Heart left ventricle (tissue), 16 donors: ENCODE measurements around the gene DSE. TPM values are rescaled to one million over a fixed set of nuclear protein-coding genes. Genes with fewer than 3 reads are reported as not detected.
A peak's percentile ranks its signal among the peaks of the same experiment; 100 is the strongest.
"Not testable (repeated sequence)": the region's sequence is repeated elsewhere in the genome, so short reads cannot be mapped to it uniquely, and the experiment has no call there.

Source experiments
- ATAC-seq, 4 donors: fragments of 200-7000 bp; cut with Tn5 transposase; one replicate each; pipeline ENCODE4 v1.9.1; 2020 to 2022; ENCODE audit warnings: moderate library complexity in 4 of 4, mild to moderate bottlenecking in 3 of 4, moderate number of reproducible peaks in 1 of 4
- DNase-seq, 5 donors: peaks; one replicate each; pipeline ENCODE4 v3.0.0-alpha.2; 2020
- H3K27ac ChIP-seq, 12 donors: fragments of 200-600 bp; sonication (generic) in 4 of 12; one replicate each; pipeline versions ENCODE4 v1.5.0 to v1.8.0; 2016 to 2022; ENCODE audit warnings: mild to moderate bottlenecking in 2 of 12
- H3K27me3 ChIP-seq, 9 donors: fragments of 200-600 bp; sonication (generic) in 2 of 9; one replicate each; pipeline versions ENCODE4 v1.5.1 to v1.8.0; 2016 to 2022; ENCODE audit warnings: mild to moderate bottlenecking in 3 of 9
- H3K36me3 ChIP-seq, 9 donors: fragments of 200-600 bp; sonication (generic) in 2 of 9; one replicate each; pipeline versions ENCODE4 v1.5.0 to v1.8.0; 2018 to 2022; ENCODE audit warnings: mild to moderate bottlenecking in 2 of 9
- H3K4me1 ChIP-seq, 12 donors: fragments of 200-600 bp; sonication (generic) in 4 of 12; one replicate each; pipeline versions ENCODE4 v1.5.0 to v1.8.0; 2016 to 2022; ENCODE audit warnings: mild to moderate bottlenecking in 3 of 12
- H3K4me3 ChIP-seq, 12 donors: fragments of 200-600 bp; sonication (generic) in 4 of 12; one replicate each; pipeline versions ENCODE4 v1.5.0 to v1.8.0; 2017 to 2022; ENCODE audit warnings: mild to moderate bottlenecking in 9 of 12, moderate library complexity in 4 of 12
- H3K9me3 ChIP-seq, 12 donors: fragments of 200-600 bp; sonication (generic) in 4 of 12; one replicate each; pipeline versions ENCODE4 v1.5.0 to v1.8.0; 2016 to 2022; ENCODE audit warnings: mild to moderate bottlenecking in 1 of 12
- CTCF ChIP-seq, 12 donors: fragments of 200-600 bp; sonication (generic) in 4 of 12; IDR thresholded peaks; one replicate each; pipeline versions ENCODE4 v1.5.0 to v1.8.0; 2018 to 2022; ENCODE audit warnings: antibody characterized with exemption in 12 of 12, mild to moderate bottlenecking in 5 of 12
- POLR2A ChIP-seq, 2 donors: fragments of 450-650 bp; IDR thresholded peaks; one replicate each; pipeline ENCODE4 v1.6.1; 2017; ENCODE audit warnings: antibody characterized with exemption in 2 of 2, mild to moderate bottlenecking in 2 of 2, moderate library complexity in 2 of 2
- WGBS, 4 donors: extraction: QIAGEN DNeasy Blood & Tissue Kit in 2 of 4; methylation state at CpG; one replicate each; pipeline versions ENCODE4 v1.1.5 to v1.1.7; 2013 to 2018; 5-methylcytosine and 5-hydroxymethylcytosine counted together
- intact Hi-C, 10 donors: fragments of 100-400 bp; cut with DNase I; formaldehyde crosslinking; loops; one replicate each; pipeline versions ENCODE4 v1.11.1 to v1.14.2; 2022
- long read RNA-seq, 3 donors: library from polyadenylated mRNA; unstranded; transcript quantifications; one replicate each; pipeline ENCODE4 v2.0.0, GENCODE V29; 2020 to 2021
- polyA plus RNA-seq, 2 donors: library from polyadenylated mRNA; stranded (reverse); fragments of 200-250 nt; gene quantifications; one replicate each; pipeline ENCODE4 v1.2.3, GENCODE V29; 2013
- total RNA-seq, 9 donors: library from RNA; depleted of rRNA in 2 of 9; stranded (reverse); fragments of >200 nt in 2 of 9; fragmentation: NEBNext Ultra II Directional in 3 of 9; extraction: Animal tissue kit (Norgen Biotek cat#: 25700) in 3 of 9; gene quantifications; one replicate each; pipeline versions ENCODE4 v1.1.0 to v1.2.4, GENCODE V29; 2016 to 2023
- donor health status: ischemic (EF 13 %, LVEDD 7.1; RV severe dilation, severe dysfunction).
- donor health status: healthy with polysubstance abuse.
- donor health status: DM: no; HTN: yes; CAD: no.
- donor health status: DM: no; HTN: no; CAD: no.
- donor health status: ischemic (EF 25% LVEDD 6.9; RV normal size, moderate dysfunction).
- donor health status: ischemic (EF 25% LVEDD 5.7; RV mildly dilated, moderate dysfunction).
- donor health status: healthy.
- donor health status: DM: yes; HTN: yes; CAD: no.
- donor health status: ischemic (EF 35%, LVEDD 5.7; RV mildly dilated, moderate dysfunction).
- donor health status: nonischemic (EF 11% LVEDD 7.7; RV severe dilation, severe dysfunction).
- donor health status: DM: yes; HTN: yes; CAD: no.
- donor health status: PGD.
- donor health status: ischemic (EF 29% LVEDD 5.4; RV normal size, mild dysfunction).
- donor health status: nonischemic (EF 23%, LVEDD 6.1; RV moderate dilation, normal function).

DSE gene
- total RNA-seq: 10 to 100 TPM in 8 of 9 donors, 1 to 10 TPM in 1; 9.7 to 37.3 (median 11.1) TPM
- polyA plus RNA-seq: 1 to 10 TPM; 3.2 to 6.3 TPM
- long read RNA-seq, donor 1, full-length matches to known transcripts: 2 of 66 reads
- long read RNA-seq, donor 1, partial matches to known transcripts: 1 of 66 reads
- long read RNA-seq, donor 1, other reads (novel, unspliced or antisense): 63 of 66 reads
- long read RNA-seq, donor 2, partial matches to known transcripts: 4 of 84 reads
- long read RNA-seq, donor 2, other reads (novel, unspliced or antisense): 80 of 84 reads
- long read RNA-seq, donor 3, full-length matches to known transcripts: 5 of 31 reads
- long read RNA-seq, donor 3, partial matches to known transcripts: 0 of 31 reads
- long read RNA-seq, donor 3, other reads (novel, unspliced or antisense): 26 of 31 reads

- DNase-seq (peak; percentile 85 to 93 (median 87)), ATAC-seq (peak; percentile 68 to 96 (median 93))
- Histone ChIP-seq H3K27ac (peak within 1 kb of the TSS; percentile 81 to 96 (median 84)), H3K4me1 (peaks cover 0 to 55% (median 6%) of the 10 kb centered on the region in 12 donors), H3K27me3 (no peaks in the 10 kb centered on the region), H3K9me3 (no peaks in the 10 kb centered on the region), H3K36me3 (no peaks in the 10 kb centered on the region), H3K4me3 (peak within 1 kb of the TSS; percentile 46 to 89 (median 78))
- TF ChIP-seq POLR2A (IDR thresholded peaks at IDR 0.05) (peak in 1 of 2 donors; percentile 76), CTCF (IDR thresholded peaks at IDR 0.05) (no peak)
- intact Hi-C loops: loop anchor here in 3 of 10 donors (5.0 to 10.0 kb wide), 3 partner anchors 78 to 88 kb away; no protein-coding TSS in a partner anchor
- WGBS, 4 donors: 0 to 1% (median 1%) methylated on average over 8 to 43 of the region's 43 CpGs
Measured at GRCh38 chr6:116370760-116371119, at the start of gene DSE. Gene DSE, plus strand, starts transcription at chr6:116370947. Its CDS starts 28,304 bp downstream, at chr6:116399251.

DNA sequence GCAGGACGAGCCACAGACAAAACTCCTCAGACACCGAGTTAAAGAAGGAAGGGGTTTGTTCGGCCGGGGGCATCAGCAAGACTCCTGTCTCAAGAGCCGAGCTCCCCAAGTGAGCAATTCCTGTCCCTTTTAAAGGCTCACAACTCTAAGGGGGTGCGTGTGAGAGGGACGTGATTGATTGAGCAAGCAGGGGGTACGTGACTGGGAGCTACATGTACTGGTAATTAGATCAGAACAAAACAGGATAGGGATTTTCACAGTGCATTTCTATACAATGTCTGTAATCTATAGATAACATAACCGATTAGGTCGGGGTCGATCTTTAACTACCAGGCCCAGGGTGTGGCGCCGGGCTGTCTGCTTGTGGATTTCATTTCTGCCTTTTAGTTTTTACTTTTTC is 48.8 kb upstream of the DSE start:
- H3K27ac ChIP-seq: peak overlapping the region in 4 of 12 donors; percentile 10 to 45 (median 26)
- ATAC-seq: not testable (repeated sequence)

GRCh38 chr6:116323863-116324262 is 46.9 kb upstream of the DSE start:
- Histone ChIP-seq H3K4me3 (no peak overlapping the region), H3K36me3 (no peaks in the 10 kb centered on the region), H3K9me3 (no peaks in the 10 kb centered on the region), H3K27ac (no peak overlapping the region), H3K27me3 (no peaks in the 10 kb centered on the region), H3K4me1 (peaks cover 0 to 32% (median 24%) of the 10 kb centered on the region in 12 donors)
- ATAC-seq (no peak), DNase-seq (no peak)
- intact Hi-C loops: no loop called here
- WGBS, 4 donors: 89 to 100% (median 93%) methylated on average over 1 of the region's 1 CpG
- TF ChIP-seq CTCF (IDR thresholded peaks at IDR 0.05) (no peak), POLR2A (IDR thresholded peaks at IDR 0.05) (no peak)

More for the DNA sequence above, 48.8 kb upstream of the DSE start:
- H3K4me3 ChIP-seq, H3K36me3 ChIP-seq, DNase-seq, intact Hi-C loops, H3K9me3 ChIP-seq, H3K27me3 ChIP-seq: not testable (repeated sequence)
- H3K4me1 ChIP-seq: peaks cover 0 to 15% (median 9%) of the 10 kb centered on the region in 12 donors
- 70 to 92% (median 81%) methylated on average over 13 of the region's 13 CpGs for WGBS, 4 donors

GRCh38 chr6:116325634-116326132 is 45.1 kb upstream of the DSE start:
- H3K27ac ChIP-seq: peak overlapping the region in 4 of 12 donors; percentile 15 to 65 (median 40)
- ATAC-seq, DNase-seq, H3K36me3 ChIP-seq, intact Hi-C loops, H3K4me3 ChIP-seq, H3K9me3 ChIP-seq, H3K27me3 ChIP-seq: not testable (repeated sequence)
- 86 to 95% (median 93%) methylated on average over 11 of the region's 11 CpGs for WGBS, 4 donors
- peaks cover 0 to 37% (median 27%) of the 10 kb centered on the region in 12 donors for H3K4me1 ChIP-seq

- peaks cover 0 to 37% (median 27%) of the 10 kb centered on the region in 12 donors for H3K4me1 ChIP-seq
- no peak for DNase-seq
Measured at GRCh38 chr6:116326181-116326671, 44.5 kb upstream of the DSE start.

More at GRCh38 chr6:116326181-116326671, 44.5 kb upstream of the DSE start:
- peak; percentile 45 to 76 (median 60) for ATAC-seq
- Histone ChIP-seq H3K9me3 (no peaks in the 10 kb centered on the region), H3K27ac (peak overlapping the region in 10 of 12 donors; percentile 31 to 70 (median 48)), H3K36me3 (no peaks in the 10 kb centered on the region), H3K27me3 (no peaks in the 10 kb centered on the region), H3K4me3 (no peak overlapping the region)
- 47 to 64% (median 58%) methylated on average over 7 of the region's 7 CpGs for WGBS, 4 donors
- intact Hi-C loops: no loop called here
- no peak for TF ChIP-seq CTCF (IDR thresholded peaks at IDR 0.05)
- no peak for TF ChIP-seq POLR2A (IDR thresholded peaks at IDR 0.05)
